Activated T-cell treated with anti-CD3 and anti-CD28 coated beads for 24 hours (primary cell): Measurements from ENCODE around the gene PDIA5.

Experiments used
- DNase-seq: peaks from one replicate; pipeline ENCODE4 v3.0.0-alpha.2; 2020; ENCODE audit warnings: low read depth

PDIA5 gene

GRCh38 chr3:123071581-123071980, 4.8 kb downstream of the PDIA5 start:
- DNase-seq = no peak

GRCh38 chr3:123072152-123072551, 5.3 kb downstream of the PDIA5 start:
- DNase-seq = no peak

GRCh38 chr3:123072564-123072963, 5.7 kb downstream of the PDIA5 start:
- no peak for DNase-seq

DNA sequence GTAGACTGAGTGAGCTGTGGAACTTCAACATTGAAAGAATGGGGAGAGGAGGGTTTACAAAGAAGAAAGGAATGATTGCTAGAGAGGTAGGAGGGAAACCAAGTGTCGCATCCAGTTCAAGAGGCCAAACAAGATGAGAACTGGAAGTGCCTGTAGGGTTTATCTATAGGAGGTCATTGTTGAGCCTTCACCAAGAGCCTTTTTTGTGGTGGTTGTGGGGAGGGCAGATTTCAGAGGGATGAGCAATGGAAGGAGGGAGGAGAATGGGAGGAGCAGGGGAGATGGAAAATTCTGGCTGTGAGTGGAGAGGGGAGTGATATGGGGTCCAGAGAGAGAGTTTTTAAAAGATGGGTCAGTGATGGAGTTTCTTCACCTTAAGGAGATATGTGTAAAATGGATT, 8.5 kb downstream of the PDIA5 start:
- no peak for DNase-seq

DNA sequence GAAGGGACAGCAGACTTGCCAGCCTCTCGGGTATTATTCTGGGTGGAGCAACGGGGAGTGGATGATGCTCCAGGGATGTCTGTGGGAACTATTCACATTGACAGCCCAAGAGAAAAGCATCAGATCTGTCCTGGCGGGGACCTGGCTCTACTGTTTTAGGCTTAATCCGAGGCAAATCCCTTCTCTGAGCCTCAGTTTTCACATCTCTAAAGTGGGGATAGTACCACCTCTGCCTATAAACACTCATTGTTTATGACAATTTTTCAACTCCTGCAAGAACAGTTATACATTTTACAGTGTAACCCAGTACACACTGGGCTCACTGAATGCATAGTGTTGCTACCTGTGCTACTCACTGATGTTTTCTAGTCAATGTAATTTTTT, 9.3 kb downstream of the PDIA5 start:
- DNase-seq = no peak

DNA sequence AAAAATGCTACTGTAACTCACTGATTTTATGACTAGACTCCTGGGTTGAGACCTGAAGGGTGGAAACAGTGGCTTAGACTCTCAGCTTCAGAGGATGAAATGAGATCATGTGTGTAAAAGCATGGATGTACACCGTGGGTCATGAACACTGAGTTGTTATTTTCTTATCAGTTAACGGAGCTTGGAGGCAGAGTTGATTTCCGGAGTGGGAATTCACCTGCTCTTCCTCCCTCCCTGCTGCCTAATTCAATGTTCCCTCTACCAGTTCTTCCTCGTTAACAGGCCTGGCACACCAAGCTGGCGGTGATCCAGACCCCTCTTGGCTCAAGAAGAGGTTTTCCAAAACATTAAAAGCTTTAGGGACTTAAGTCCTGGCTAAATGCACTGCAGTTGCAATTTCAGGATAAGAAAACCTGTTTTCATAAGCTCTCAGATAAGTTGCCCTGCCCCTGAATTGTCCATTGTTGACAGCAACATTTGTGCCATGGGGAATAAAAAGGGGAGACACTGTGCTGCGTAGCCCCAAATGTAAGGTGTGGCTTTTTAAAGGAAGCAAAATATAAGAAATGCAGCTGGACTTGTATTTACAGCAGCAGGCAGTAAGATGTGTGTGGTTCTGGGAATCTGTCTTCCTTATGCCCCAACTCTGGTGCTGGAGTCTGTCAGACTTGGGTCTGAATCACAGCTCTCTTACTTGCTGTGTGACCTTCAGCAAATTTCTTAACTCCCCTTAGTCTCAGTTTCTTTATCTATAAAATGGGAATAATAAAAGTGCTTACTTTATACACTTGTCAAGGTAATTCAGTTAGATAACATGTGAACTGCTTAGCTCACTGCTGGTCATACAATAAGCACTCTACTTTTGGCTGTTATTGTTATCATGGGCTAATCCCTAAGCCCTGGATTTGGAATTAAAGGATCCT, 9.9 kb downstream of the PDIA5 start:
- DNase-seq = no peak

DNA sequence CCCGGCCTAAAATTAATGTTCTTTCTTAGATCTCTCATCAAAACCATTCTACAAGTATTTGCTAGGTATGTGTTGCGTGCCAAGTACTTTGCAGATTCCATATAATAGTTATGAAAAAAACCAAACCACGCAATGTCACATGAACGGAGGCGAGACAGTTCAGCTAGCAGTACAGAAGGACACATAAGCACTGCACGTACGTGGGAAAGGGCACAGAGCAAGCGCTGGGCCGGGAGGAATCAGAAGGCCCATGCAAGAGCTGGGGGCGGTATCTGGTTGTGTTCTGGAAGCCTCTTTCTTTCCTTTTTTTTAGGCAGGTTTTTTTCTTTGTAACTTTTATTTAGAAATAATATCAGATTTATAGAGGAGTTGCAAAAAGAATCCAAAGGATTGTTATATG, 11.3 kb downstream of the PDIA5 start:
- no peak for DNase-seq

- no peak for DNase-seq
These were observed 14.2 kb downstream of the PDIA5 start for GRCh38 chr3:123080864-123081562.

DNA sequence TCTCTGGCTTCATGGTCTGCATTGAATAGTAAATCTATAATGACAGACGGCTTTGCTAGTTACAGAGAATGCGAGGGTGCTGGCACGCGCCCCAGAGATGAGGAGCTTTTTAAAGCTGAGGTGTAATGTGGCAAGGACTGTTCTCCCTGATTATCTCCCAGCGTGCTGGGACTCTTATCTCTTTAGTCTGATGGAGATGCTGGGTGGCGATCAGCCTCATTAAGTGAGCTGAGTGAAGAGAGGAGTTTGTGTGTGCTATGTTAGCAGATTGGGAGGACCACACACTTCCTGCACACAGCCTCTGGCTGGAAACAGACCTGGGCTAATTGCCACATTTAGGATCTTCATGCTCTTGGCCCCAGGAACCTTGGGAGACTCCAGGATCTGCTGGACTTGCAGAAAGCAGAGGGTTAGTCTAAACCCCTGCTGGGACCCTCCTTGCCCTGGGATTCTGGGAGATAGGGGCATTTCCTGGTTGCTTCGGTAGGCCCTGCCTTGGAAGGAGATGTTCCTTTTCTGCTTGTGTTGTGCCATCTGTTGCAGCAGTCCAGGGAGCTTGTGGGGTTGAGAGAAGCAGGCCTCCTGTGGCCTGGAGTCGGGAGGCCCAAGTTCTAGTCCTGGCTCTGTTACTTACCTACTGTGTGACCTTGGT, 15.0 kb downstream of the PDIA5 start:
- DNase-seq = no peak

GRCh38 chr3:123082370-123083065, 15.7 kb downstream of the PDIA5 start:
- DNase-seq = no peak

GRCh38 chr3:123083383-123084124, 16.7 kb downstream of the PDIA5 start:
- no peak for DNase-seq

DNA sequence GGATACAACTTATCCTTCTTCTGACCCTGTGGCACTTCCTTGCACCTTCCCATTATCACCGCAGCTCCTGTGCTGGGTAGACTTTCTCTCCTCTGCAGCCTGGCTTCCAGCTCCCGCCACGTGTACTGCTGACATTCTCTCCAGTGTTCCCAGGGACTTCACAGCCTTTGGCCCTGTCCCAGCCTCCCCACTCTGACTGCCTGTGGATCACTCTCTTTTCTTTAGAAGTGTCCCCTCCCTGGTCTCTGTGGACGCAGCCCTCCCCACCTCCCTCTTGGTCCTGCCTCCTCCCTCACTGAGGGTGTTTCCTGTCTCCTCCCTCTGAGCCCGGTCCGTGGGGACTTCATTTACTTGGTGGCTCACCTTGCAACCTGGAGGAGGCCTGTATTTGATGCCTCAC, 17.4 kb downstream of the PDIA5 start:
- DNase-seq = no peak

DNA sequence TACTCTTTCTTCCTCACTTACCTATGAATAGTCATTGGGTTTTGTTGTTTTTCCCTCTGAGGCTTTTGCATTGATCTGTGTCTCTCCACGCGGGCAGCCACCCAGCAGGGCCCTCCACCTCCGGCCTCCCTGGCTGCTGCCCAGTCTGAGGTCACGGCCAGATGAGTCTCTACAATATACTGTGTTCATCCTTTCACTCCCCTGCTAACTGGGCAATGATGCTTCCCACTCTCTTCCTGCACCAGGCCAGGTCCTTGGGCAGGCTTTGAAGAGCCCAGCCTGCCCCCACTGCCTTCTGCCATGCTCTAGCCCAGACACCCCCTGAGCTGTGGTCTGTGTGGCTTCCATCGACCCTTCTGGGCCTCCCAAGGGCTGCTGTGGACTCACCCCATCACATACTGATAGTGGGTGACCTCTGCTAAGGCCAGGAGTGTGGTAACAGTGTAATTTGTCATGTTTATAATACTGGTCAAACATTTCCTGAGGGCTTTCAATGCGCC, 18.0 kb downstream of the PDIA5 start:
- DNase-seq = no peak

GRCh38 chr3:123085293-123085931, 18.6 kb downstream of the PDIA5 start:
- no peak for DNase-seq

- no peak for DNase-seq
These were observed 19.3 kb downstream of the PDIA5 start for GRCh38 chr3:123085932-123086627.

GRCh38 chr3:123088387-123088786, 21.6 kb downstream of the PDIA5 start:
- DNase-seq = no peak

DNA sequence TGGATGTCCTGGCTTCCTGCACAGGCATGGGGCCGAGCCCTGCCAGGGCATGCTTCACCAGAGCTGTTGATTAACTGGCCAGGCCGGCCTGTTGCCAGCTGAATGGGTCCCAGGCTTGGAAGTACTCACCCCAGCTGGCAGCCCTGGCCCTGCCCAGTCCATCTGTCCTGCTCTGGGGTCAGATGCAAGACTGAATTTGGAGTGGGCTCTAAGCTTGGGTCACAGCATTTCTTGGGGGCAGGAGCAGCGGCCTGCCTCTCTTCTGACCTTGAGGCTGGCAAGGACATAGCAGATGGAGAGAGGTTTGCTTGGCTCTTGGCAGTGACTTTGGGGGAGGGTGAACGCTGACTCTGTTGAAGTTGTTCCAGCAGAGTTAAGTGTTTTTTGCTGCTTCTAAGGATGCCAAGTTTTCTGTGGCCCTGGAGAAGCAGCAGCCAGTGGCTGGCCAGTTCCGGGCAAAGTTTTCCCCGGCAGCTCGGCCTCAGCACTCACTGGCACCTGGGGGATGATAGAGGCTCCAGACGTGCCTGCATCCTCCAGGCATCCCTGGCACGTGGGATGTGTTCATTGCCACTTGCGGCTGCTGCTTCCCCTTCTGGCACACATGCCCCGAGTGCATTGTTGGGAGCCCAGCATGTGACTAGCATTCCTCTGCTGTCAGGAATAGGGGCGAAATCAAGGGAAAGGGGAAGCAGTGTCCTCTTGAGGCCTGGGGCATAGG, 22.9 kb downstream of the PDIA5 start:
- no peak for DNase-seq

GRCh38 chr3:123090728-123091531, 24.1 kb downstream of the PDIA5 start:
- DNase-seq = no peak

DNA sequence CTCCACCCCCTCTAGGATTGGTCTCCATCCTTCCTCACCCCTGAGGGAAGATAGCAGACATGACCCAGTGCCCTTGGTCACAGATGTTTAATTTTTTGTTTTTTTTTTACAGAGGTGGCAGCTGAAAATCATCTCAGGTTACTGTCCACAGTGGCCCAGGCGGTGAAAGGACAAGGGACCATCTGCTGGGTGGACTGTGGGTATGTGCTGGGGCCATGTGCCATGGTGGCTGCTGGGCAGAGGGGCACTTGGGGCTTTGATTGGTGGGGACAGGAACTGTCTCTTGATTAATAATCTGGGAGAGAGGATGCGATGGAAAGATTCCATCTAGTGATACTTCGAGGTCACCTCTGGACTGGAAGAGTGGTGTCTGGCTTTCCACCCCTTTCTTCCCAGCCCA, 25.4 kb downstream of the PDIA5 start:
- no peak for DNase-seq
